Endothelial cell of umbilical vein (primary cell): ENCODE data around the gene SLC25A29. TPM values are rescaled to one million over a fixed set of nuclear protein-coding genes. Genes with fewer than 3 reads are reported as not detected.

ENCODE experiments used
- BruUV-seq: library from RNA; stranded (reverse); fragments of 400-500 nt; replicated peaks from 2 replicates; lab custom pipeline; 2021; lab: Mats Ljungman, UMichigan
- CTCF ChIA-PET: fragments of 300-600, 350-600 bp; sonication (Branson Sonifier 250); formaldehyde crosslinking; loops from one replicate; lab custom pipeline; 2021; ENCODE audit warnings: antibody characterized with exemption, inconsistent platforms; lab: Charles Lee
- POLR2A ChIA-PET: fragments of 300-600, 350-600 bp; sonication (Branson Sonifier 250); formaldehyde crosslinking; loops from one replicate; lab custom pipeline; 2021; ENCODE audit warnings: antibody characterized with exemption, inconsistent platforms; lab: Charles Lee
- DNase-seq: peaks from one replicate; pipeline ENCODE4 v3.0.0-alpha.2; 2011; ENCODE audit warnings: low read depth, low spot score
- FAIRE-seq: peaks from 2 replicates; lab custom pipeline; 2011; peaks lifted over from hg19 to GRCh38; lab: Jason Lieb, UNC
- H2AFZ ChIP-seq: 2 replicates; pipeline ENCODE4 v1.6.0; 2012; ENCODE audit warnings: low read depth, low read length, control low read depth, inconsistent platforms
- H3K27ac ChIP-seq: 2 replicates; pipeline ENCODE4 v1.5.1; 2011; ENCODE audit warnings: low read depth, mild to moderate bottlenecking, control low read depth, low read length, moderate library complexity; ENCODE audit not compliant: insufficient read depth
- H3K27me3 ChIP-seq, 2 experiments: 2 replicates each; pipeline versions ENCODE4 v1.6.0 to v1.6.1; 2011; ENCODE audit warnings: low read length in 2 of 2, mixed read lengths in 1 of 2; ENCODE audit not compliant: control insufficient read depth in 2 of 2, insufficient read depth in 2 of 2
- H3K36me3 ChIP-seq, 2 experiments: 2 replicates in 1 of 2; 3 replicates in 1 of 2; pipeline ENCODE4 v1.5.1; 2011; ENCODE audit warnings: low read length in 2 of 2, mild to moderate bottlenecking in 1 of 2, moderate library complexity in 1 of 2; ENCODE audit not compliant: control insufficient read depth in 2 of 2, insufficient read depth in 2 of 2; ENCODE audit errors: extremely low read depth in 1 of 2
- H3K4me1 ChIP-seq: 3 replicates; pipeline ENCODE4 v1.5.1; 2011; ENCODE audit warnings: mild to moderate bottlenecking, low read length; ENCODE audit not compliant: control insufficient read depth, insufficient read depth; ENCODE audit errors: extremely low read depth
- H3K4me2 ChIP-seq: 2 replicates; pipeline ENCODE4 v1.6.1; 2011; ENCODE audit warnings: low read length, control low read depth, mixed read lengths; ENCODE audit not compliant: insufficient read depth
- H3K4me3 ChIP-seq, 3 experiments: fragments of 200-600 bp in 1 of 3; sonication (generic), shearing (Covaris generic) in 1 of 3; replicated peaks in 1 of 3; 2 replicates each; pipeline ENCODE4 v1.5.1; 2011 to 2016; ENCODE audit warnings: control low read depth in 3 of 3, low read length in 3 of 3, mild to moderate bottlenecking in 2 of 3, inconsistent platforms in 1 of 3, low read depth in 1 of 3, moderate library complexity in 1 of 3; ENCODE audit not compliant: insufficient read depth in 1 of 3
- H3K79me2 ChIP-seq: 2 replicates; pipeline ENCODE4 v1.6.0; 2012; ENCODE audit warnings: low read length, inconsistent platforms; ENCODE audit not compliant: control insufficient read depth, insufficient read depth
- H3K9ac ChIP-seq: replicated peaks from 2 replicates; pipeline ENCODE3; 2011; ENCODE audit warnings: low read length, control low read depth; ENCODE audit not compliant: insufficient read depth; ENCODE audit errors: extremely low read depth
- H3K9me1 ChIP-seq: replicated peaks from 3 replicates; pipeline ENCODE4 v1.6.0; 2011; ENCODE audit warnings: mild to moderate bottlenecking, low read length; ENCODE audit not compliant: control insufficient read depth, insufficient read depth; ENCODE audit errors: extremely low read depth
- H3K9me3 ChIP-seq: replicated peaks from 2 replicates; pipeline ENCODE4 v1.5.1; 2012; ENCODE audit warnings: low read length, inconsistent platforms; ENCODE audit not compliant: control insufficient read depth, insufficient read depth
- H4K20me1 ChIP-seq: replicated peaks from 2 replicates; pipeline ENCODE3; 2011; ENCODE audit warnings: mild to moderate bottlenecking, low read length; ENCODE audit not compliant: control insufficient read depth, insufficient read depth; ENCODE audit errors: extremely low read depth
- CTCF ChIP-seq, 2 donors: IDR thresholded peaks; 1 replicate in 1 of 2; 2 replicates in 1 of 2; pipeline ENCODE4 v1.5.1; 2011; ENCODE audit warnings: low read length in 2 of 2, mild to moderate bottlenecking in 2 of 2, moderate library complexity in 2 of 2, control low read depth in 1 of 2, inconsistent platforms in 1 of 2, low read depth in 1 of 2; ENCODE audit not compliant: insufficient read depth in 1 of 2; ENCODE audit errors: extremely low read depth in 1 of 2
- EZH2 ChIP-seq: IDR thresholded peaks from 2 replicates; pipeline ENCODE4 v1.6.1; 2012; ENCODE audit warnings: borderline replicate concordance, low read depth, mild to moderate bottlenecking, moderate library complexity, low read length, inconsistent platforms; ENCODE audit not compliant: severe bottlenecking
- FOS ChIP-seq: IDR thresholded peaks from 2 replicates; pipeline ENCODE4 v1.6.1; 2011; ENCODE audit warnings: mild to moderate bottlenecking, low read length, moderate library complexity, borderline replicate concordance; ENCODE audit not compliant: insufficient read depth
- GATA2 ChIP-seq: IDR thresholded peaks from 2 replicates; pipeline ENCODE4 v1.7.0; 2011; ENCODE audit warnings: low read depth, mild to moderate bottlenecking, moderate library complexity, mixed read lengths, low read length; ENCODE audit not compliant: insufficient read length, insufficient read depth
- JUN ChIP-seq: IDR thresholded peaks from 2 replicates; pipeline ENCODE4 v1.6.1; 2011; ENCODE audit warnings: borderline replicate concordance, low read depth; ENCODE audit not compliant: insufficient read length, insufficient read depth
- MAX ChIP-seq: IDR thresholded peaks from 2 replicates; pipeline ENCODE4 v1.6.1; 2011; ENCODE audit not compliant: insufficient read depth, insufficient read length
- MYC ChIP-seq: IDR thresholded peaks from one replicate; pipeline ENCODE4 v1.6.1; 2011; ENCODE audit warnings: mild to moderate bottlenecking, low read depth, low read length
- dilution Hi-C: fragments of 300-500 bp; cut with MboI; formaldehyde crosslinking; loops from one replicate; pipeline ENCODE4 v1.15.0; 2019; ENCODE audit warnings: low sequenced_read_pairs; ENCODE audit not compliant: extremely low pct_ligation_motif_present
- intact Hi-C: fragments of 100-400 bp; cut with micrococcal nuclease; formaldehyde crosslinking; loops from one replicate; pipeline ENCODE4 v1.10.0; 2022
- polyA plus RNA-seq, 4 experiments: library from polyadenylated mRNA; depleted of rRNA in 3 of 4; stranded (reverse) in 3 of 4; unstranded in 1 of 4; fragments of >200 nt; gene quantifications; 2 replicates each; pipeline versions ENCODE4 v1.2.1 to v1.2.3, GENCODE V29; 2011 to 2012; ENCODE audit warnings: missing spikeins in 1 of 4
- total RNA-seq: library from RNA; stranded (reverse); gene quantifications from 2 replicates; pipeline ENCODE4 v1.2.3, GENCODE V29; 2021

The SLC25A29 gene
- total and polyA plus RNA-seq, 2 donors (not counting 3 experiments of a cell fraction or from before 2014, with no cell fraction given), result 132 to 154 TPM

GRCh38 chr14:100289916-100290606 lies 16.2 kb downstream of the SLC25A29 start:
- Histone ChIP-seq H3K79me2 (no peaks in the 10 kb centered on the region), H3K9me1 (no peaks in the 10 kb centered on the region), H3K9me3 (no peaks in the 10 kb centered on the region), H3K4me1 (no peaks in the 10 kb centered on the region), H3K27ac (no peak overlapping the region), H4K20me1 (no peaks in the 10 kb centered on the region), H3K4me2 (no peak overlapping the region), H3K9ac (no peak overlapping the region), H3K36me3 (peaks cover 0 to 30% of the 10 kb centered on the region in 2 experiments), H3K4me3 (no peak overlapping the region), H3K27me3 (no peaks in the 10 kb centered on the region), H2AFZ (no peak overlapping the region)
- intact Hi-C loops (no loop called here), dilution Hi-C loops (no loop called here)
- BruUV-seq, result no TSS peak
- DNase-seq (no peak), FAIRE-seq (no peak)
- TF ChIP-seq GATA2, result no peak
- no peak for TF ChIP-seq EZH2
- TF ChIP-seq MYC, result no peak
- CTCF ChIA-PET, result interaction anchor here (1.0 to 1.2 kb wide), 3 partner anchors 11 to 13 kb away, joined by 3 to 4 read pairs (median 4); no protein-coding TSS in a partner anchor
- POLR2A ChIA-PET, result no interaction called here

GRCh38 chr14:100288382-100289185 lies 17.7 kb downstream of the SLC25A29 start:
- CTCF ChIA-PET, result interaction anchor here (1.5 kb wide), 1 partner anchor 89 kb away, joined by 3 read pairs; no protein-coding TSS in a partner anchor

More at GRCh38 chr14:100288382-100289185, 17.7 kb downstream of the SLC25A29 start:
- dilution Hi-C loops, result no loop called here
- no peak overlapping the region for H3K4me2 ChIP-seq
- FAIRE-seq, result no peak
- H3K9me1 ChIP-seq, result no peaks in the 10 kb centered on the region
- H3K79me2 ChIP-seq, result no peaks in the 10 kb centered on the region
- no TSS peak for BruUV-seq
- H3K4me3 ChIP-seq, result no peak overlapping the region
- TF ChIP-seq CTCF (IDR thresholded peaks at IDR 0.05; ENCODE audit: extremely low read depth in 1 of 2, insufficient read depth in 1 of 2, low read depth in 1 of 2, low read length in 2 of 2), result no peak
- TF ChIP-seq JUN, result no peak
- TF ChIP-seq MAX, result no peak
- TF ChIP-seq EZH2, result no peak
- TF ChIP-seq GATA2, result no peak
- TF ChIP-seq FOS, result no peak
- H3K9me3 ChIP-seq, result no peaks in the 10 kb centered on the region
- no peak overlapping the region for H3K27ac ChIP-seq
- H2AFZ ChIP-seq, result no peak overlapping the region
- no peak for DNase-seq
- POLR2A ChIA-PET, result interaction anchor here (1.1 kb wide), 1 partner anchor 27 kb away, joined by 3 read pairs; no protein-coding TSS in a partner anchor
- peaks cover 0 to 26% of the 10 kb centered on the region in 2 experiments for H3K36me3 ChIP-seq
- H3K9ac ChIP-seq, result no peak overlapping the region
- no peaks in the 10 kb centered on the region for H3K27me3 ChIP-seq
- H3K4me1 ChIP-seq, result peaks cover 2% of the 10 kb centered on the region
- intact Hi-C loops, result no loop called here
- H4K20me1 ChIP-seq, result no peaks in the 10 kb centered on the region
